Skeletal muscle tissue (tissue), 4 donors: ENCODE data around the gene VEGFA. TPM values are rescaled to one million over a fixed set of nuclear protein-coding genes. Genes with fewer than 3 reads are reported as not detected.

Experiments
- H3K27ac ChIP-seq: one replicate; pipeline ENCODE4 v1.7.0; 2013; ENCODE audit warnings: mild to moderate bottlenecking, low read depth, low read length, inconsistent platforms
- H3K27me3 ChIP-seq, 3 donors: one replicate each; pipeline ENCODE4 v1.7.0; 2013; ENCODE audit warnings: low read length in 3 of 3; ENCODE audit not compliant: control insufficient read depth in 3 of 3, insufficient read depth in 3 of 3
- H3K36me3 ChIP-seq, 3 donors: one replicate each; pipeline ENCODE4 v1.7.0; 2013; ENCODE audit warnings: low read length in 3 of 3; ENCODE audit not compliant: control insufficient read depth in 3 of 3, insufficient read depth in 3 of 3
- H3K4me1 ChIP-seq, 3 donors: one replicate each; pipeline ENCODE4 v1.7.0; 2013; ENCODE audit warnings: low read length in 3 of 3, mild to moderate bottlenecking in 3 of 3; ENCODE audit not compliant: control insufficient read depth in 3 of 3, insufficient read depth in 3 of 3
- H3K4me3 ChIP-seq, 3 donors: one replicate each; pipeline ENCODE4 v1.7.0; 2013; ENCODE audit warnings: low read length in 3 of 3
- H3K9ac ChIP-seq, 3 donors: one replicate each; pipeline ENCODE4 v1.7.0; 2013; ENCODE audit warnings: low read length in 3 of 3, mild to moderate bottlenecking in 3 of 3, moderate library complexity in 2 of 3, low read depth in 1 of 3
- H3K9me3 ChIP-seq, 3 donors: one replicate each; pipeline ENCODE4 v1.7.0; 2013; ENCODE audit warnings: low read length in 3 of 3; ENCODE audit not compliant: control insufficient read depth in 3 of 3
- total RNA-seq: library from RNA; depleted of rRNA; stranded (reverse); fragments of >200 nt; gene quantifications from one replicate; pipeline ENCODE4 v1.2.3, GENCODE V29; 2014
- donor health status: Osteomylitis.

The VEGFA gene
- total RNA-seq, 1 donor from 2014 or later, result 36.5 TPM

DNA sequence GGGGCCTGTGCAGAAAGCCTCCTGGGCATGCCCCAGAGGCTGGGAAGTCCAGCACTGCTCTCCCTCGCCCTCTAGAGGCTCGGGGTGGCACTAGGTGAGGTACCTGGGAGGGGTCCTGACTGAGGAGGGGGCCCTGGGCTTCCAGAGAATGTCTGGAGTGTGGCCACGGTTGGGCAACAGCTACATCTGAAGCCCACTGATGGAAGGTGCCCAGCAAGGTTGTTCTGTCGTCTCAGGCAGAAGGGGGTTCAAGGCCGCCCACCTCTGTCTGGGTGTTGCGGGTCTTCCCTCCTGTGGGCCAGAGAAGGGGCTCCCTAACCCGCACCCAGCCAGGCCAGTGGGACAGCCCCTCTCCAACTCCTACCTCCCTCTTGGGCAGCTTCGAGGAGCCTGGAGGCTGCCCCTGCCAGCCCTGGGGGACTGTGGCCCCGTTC lies 11.4 kb upstream of the VEGFA start:
- Histone ChIP-seq H3K27me3 (no peaks in the 10 kb centered on the region), H3K27ac (no peak overlapping the region), H3K36me3 (no peaks in the 10 kb centered on the region), H3K4me3 (no peak overlapping the region), H3K9me3 (no peaks in the 10 kb centered on the region), H3K9ac (no peak overlapping the region), H3K4me1 (no peaks in the 10 kb centered on the region)

DNA sequence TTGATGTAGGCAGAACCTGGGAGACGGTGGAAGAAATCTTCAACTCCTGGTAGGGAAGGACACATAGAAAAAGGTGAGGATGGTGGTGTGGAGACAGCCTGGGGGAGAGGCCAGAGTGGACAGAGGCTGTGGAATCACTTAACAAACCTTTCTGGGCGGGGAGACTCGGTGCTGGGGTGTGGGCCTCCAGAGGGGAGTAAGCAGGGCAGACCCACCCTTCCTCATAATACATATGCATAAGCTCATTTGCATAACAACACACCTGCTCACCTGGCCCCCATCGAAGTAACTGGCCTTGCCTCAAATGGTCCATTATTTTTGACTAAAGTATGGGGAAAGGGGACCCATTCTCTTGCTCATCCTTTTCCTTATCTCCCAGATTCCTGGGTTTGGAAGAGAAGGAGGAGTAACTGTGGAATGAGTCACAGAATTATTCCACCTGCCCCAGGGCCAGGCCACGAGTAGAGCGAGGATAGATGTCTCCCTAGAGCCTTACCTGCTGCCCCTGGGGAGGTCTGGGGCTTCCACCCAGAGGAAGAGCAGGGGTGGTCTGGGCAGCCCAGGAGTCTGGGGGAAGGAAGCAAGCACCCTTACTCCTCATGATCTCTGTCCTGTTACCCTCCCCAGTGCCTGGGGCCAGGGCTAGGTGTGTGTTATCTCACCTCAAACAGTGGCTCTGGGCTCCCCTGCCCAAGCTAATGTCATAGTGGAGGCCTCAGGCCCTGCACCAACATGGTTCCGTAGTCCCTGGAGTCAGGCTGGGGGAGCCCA lies 10.7 kb upstream of the VEGFA start:
- Histone ChIP-seq H3K27ac (no peak overlapping the region), H3K4me3 (no peak overlapping the region), H3K9ac (no peak overlapping the region), H3K9me3 (no peaks in the 10 kb centered on the region), H3K4me1 (no peaks in the 10 kb centered on the region), H3K36me3 (no peaks in the 10 kb centered on the region), H3K27me3 (no peaks in the 10 kb centered on the region)

DNA sequence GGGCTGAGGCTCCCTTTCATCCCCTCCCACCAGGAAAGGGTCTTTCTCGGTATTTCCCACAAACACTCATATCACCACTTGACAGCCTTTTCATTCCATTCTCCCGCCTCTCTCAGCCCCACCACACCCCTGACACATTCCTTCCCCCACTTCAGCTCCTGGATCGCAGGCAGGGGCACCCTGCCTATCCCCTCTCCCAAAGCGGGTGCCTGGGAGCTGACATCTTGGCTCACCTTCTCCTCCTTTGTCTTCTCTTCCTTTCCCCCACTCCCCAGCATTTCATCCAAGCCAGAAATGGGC lies 10.2 kb upstream of the VEGFA start:
- Histone ChIP-seq H3K9ac (no peak overlapping the region), H3K9me3 (no peaks in the 10 kb centered on the region), H3K27ac (no peak overlapping the region), H3K36me3 (no peaks in the 10 kb centered on the region), H3K4me3 (no peak overlapping the region), H3K27me3 (no peaks in the 10 kb centered on the region), H3K4me1 (no peaks in the 10 kb centered on the region)

GRCh38 chr6:43760210-43761168 lies 9.5 kb upstream of the VEGFA start:
- Histone ChIP-seq H3K4me1 (no peaks in the 10 kb centered on the region), H3K9me3 (no peaks in the 10 kb centered on the region), H3K27me3 (no peaks in the 10 kb centered on the region), H3K4me3 (no peak overlapping the region), H3K27ac (no peak overlapping the region), H3K9ac (no peak overlapping the region), H3K36me3 (no peaks in the 10 kb centered on the region)

DNA sequence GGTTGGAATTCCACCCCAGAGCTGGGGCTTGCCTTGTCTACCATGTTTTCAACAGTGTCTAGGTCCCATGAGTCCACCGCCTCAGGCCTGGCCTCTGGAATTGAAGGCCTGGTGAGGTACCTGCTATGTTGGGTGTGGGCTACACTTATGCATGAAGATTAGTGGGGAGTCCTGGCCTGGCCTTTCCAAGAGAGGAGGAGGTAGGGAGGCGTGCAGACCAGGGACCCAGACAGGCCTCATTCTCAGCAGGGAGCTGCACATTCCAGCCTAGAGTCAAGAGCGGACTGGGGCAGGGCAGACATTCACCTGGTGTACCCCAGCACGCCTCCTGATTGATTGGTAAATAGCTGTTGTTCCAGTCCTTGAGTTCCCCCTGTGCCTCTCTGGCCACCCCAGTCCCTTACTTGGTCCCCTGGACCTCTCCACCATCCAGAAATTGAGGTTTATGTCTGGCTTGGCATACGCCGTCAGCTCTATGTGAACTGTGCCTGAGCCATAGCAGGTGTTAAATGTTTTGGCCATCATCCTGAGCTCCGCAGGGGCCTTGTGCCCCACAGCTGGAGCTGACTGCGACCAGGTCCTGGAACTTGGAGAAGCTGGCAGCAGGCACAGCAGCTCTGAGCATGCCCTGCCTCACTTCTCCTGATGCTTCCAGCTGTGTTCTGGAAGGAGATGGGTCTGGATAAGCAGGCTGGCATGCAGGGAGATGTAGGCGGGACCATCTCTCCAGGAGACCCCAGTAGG lies 8.2 kb upstream of the VEGFA start:
- no peaks in the 10 kb centered on the region for H3K9me3 ChIP-seq
- no peak overlapping the region for H3K4me3 ChIP-seq
- no peak overlapping the region for H3K27ac ChIP-seq
- H3K36me3 ChIP-seq, result no peaks in the 10 kb centered on the region
- no peaks in the 10 kb centered on the region for H3K4me1 ChIP-seq
- H3K27me3 ChIP-seq, result no peaks in the 10 kb centered on the region
- H3K9ac ChIP-seq, result peak overlapping the region in 1 of 3 donors; percentile 8

DNA sequence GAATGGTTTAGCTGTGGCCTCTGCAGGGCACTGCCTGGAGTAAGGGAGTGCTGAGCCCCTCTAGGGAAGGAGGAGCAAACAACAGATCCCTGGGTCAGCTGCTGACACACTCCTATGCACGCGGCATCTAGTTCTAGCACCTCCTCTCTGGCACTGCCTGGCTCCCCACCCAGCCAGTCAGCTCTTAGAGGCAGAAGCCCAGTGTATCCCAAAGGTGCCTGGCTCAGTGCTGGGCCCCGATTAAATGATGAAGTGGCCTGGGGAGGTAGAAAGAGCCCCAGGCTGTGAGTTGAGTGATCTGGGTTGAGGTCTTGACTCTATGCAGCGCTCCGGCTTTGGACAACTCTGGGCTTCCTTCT lies 7.6 kb upstream of the VEGFA start:
- no peak overlapping the region for H3K4me3 ChIP-seq
- H3K36me3 ChIP-seq, result no peaks in the 10 kb centered on the region
- H3K9ac ChIP-seq, result no peak overlapping the region
- no peak overlapping the region for H3K27ac ChIP-seq
- H3K9me3 ChIP-seq, result no peaks in the 10 kb centered on the region
- H3K27me3 ChIP-seq, result no peaks in the 10 kb centered on the region
- H3K4me1 ChIP-seq, result no peaks in the 10 kb centered on the region

DNA sequence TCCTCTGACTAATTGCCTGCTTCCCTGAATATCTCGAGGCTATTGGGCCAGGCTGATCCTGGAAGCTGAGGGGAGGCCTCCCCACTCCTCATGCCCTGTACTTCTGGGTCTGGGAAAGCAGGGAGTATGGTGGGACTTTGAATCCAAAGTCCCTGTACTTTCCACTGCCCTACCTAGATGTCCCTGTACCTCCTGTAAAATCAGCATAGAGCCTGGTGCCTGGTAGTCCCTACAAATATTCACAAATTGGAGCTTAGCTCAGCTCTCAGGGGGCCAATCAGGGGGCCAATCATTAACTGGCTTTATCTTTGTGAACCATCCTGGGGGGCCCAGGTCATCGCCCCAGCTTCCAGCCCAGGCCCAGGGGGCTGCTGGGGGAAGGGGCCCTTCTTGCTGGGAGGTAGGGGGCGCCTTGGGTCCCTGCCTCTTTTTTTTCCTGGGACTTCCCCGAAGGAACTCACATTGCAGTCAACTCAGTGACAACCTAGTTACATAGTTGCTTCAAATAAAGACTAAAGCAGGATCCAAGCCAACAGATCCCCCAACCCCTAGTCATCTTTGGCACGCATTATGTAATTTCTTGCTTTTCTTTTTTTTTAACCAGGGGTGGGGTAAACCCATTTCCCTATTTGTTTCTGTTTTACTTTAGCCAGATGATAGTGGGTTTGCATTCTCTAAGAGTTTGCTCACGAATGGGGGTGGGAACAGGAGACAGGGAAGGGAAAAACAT lies 6.9 kb upstream of the VEGFA start:
- H3K36me3 ChIP-seq, result no peaks in the 10 kb centered on the region
- H3K9ac ChIP-seq, result no peak overlapping the region
- no peak overlapping the region for H3K4me3 ChIP-seq
- no peaks in the 10 kb centered on the region for H3K9me3 ChIP-seq
- H3K4me1 ChIP-seq, result peaks cover 0 to under 1% (median 0%) of the 10 kb centered on the region in 3 donors
- H3K27ac ChIP-seq, result no peak overlapping the region
- no peaks in the 10 kb centered on the region for H3K27me3 ChIP-seq

GRCh38 chr6:43763812-43764522 lies 6.0 kb upstream of the VEGFA start:
- H3K9ac ChIP-seq, result no peak overlapping the region
- no peaks in the 10 kb centered on the region for H3K27me3 ChIP-seq
- H3K4me1 ChIP-seq, result peaks cover under 1 to 6% (median 4%) of the 10 kb centered on the region in 3 donors
- H3K27ac ChIP-seq, result no peak overlapping the region
- H3K36me3 ChIP-seq, result no peaks in the 10 kb centered on the region
- H3K4me3 ChIP-seq, result no peak overlapping the region
- no peaks in the 10 kb centered on the region for H3K9me3 ChIP-seq

DNA sequence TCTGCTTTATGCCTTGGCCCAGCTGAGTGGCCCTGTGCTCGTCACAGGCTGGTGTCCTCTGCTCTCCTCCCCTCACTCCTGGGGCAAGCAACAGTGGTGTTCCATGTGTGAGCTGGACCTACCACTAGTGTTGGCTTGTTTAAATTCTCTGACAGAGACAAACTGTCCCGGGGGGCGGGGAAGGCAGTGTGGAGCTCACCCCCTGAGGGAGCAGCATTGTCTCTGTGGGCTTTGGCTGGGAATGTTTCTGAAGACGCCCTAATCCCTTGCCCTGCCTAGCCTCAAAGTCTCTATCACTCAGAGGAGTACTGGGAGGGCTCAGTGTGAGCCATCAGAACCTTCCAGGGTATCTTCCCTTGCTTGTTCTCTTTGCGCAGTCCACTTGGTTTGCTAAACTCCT lies 5.2 kb upstream of the VEGFA start:
- Histone ChIP-seq H3K4me3 (no peak overlapping the region), H3K27me3 (no peaks in the 10 kb centered on the region), H3K36me3 (no peaks in the 10 kb centered on the region), H3K9me3 (no peaks in the 10 kb centered on the region), H3K4me1 (peaks cover 4 to 14% (median 12%) of the 10 kb centered on the region in 3 donors), H3K27ac (no peak overlapping the region), H3K9ac (no peak overlapping the region)
